A673 (cell line): ENCODE measurements around the gene PLEKHG3. TPM values are rescaled to one million over a fixed set of nuclear protein-coding genes. Genes with fewer than 3 reads are reported as not detected.
A peak's percentile ranks its signal among the peaks of the same experiment; 100 is the strongest.

ENCODE experiments used
- BruUV-seq: library from RNA; stranded (reverse); fragments of 400-500 nt; replicated peaks from 2 replicates; lab custom pipeline; 2021; lab: Mats Ljungman, UMichigan
- CTCF ChIA-PET: fragments of 300-600 bp; sonication (Branson Sonifier 250); formaldehyde crosslinking; loops from one replicate; lab custom pipeline; 2022; ENCODE audit warnings: antibody characterized with exemption; lab: Charles Lee
- POLR2A ChIA-PET: fragments of 300-600 bp; sonication (Branson Sonifier 250); formaldehyde crosslinking; loops from one replicate; lab custom pipeline; 2022; ENCODE audit warnings: antibody characterized with exemption; ENCODE audit not compliant: low non-redundant PET; lab: Charles Lee
- DNase-seq: peaks from one replicate; pipeline ENCODE4 v3.0.0-alpha.2; 2015; ENCODE audit warnings: low spot score
- H3K27ac ChIP-seq: fragments of 200-600 bp; sonication (generic); 2 replicates; pipeline ENCODE4 v1.5.1; 2016; ENCODE audit warnings: mixed run types, low read depth, mild to moderate bottlenecking, mixed read lengths, antibody characterized with exemption, low read length; ENCODE audit not compliant: poor library complexity, severe bottlenecking
- H3K27me3 ChIP-seq: fragments of 200-600 bp; sonication (generic); replicated peaks from 2 replicates; pipeline ENCODE4 v1.6.1; 2017; ENCODE audit warnings: mixed run types, low read depth, mild to moderate bottlenecking, mixed read lengths, antibody characterized with exemption, low read length; ENCODE audit not compliant: insufficient read depth, poor library complexity
- H3K36me3 ChIP-seq: fragments of 200-600 bp; sonication (generic); 2 replicates; pipeline ENCODE4 v1.6.1; 2016; ENCODE audit warnings: mixed run types, mild to moderate bottlenecking, mixed read lengths, antibody characterized with exemption, low read length; ENCODE audit not compliant: insufficient read depth, poor library complexity, severe bottlenecking
- H3K4me1 ChIP-seq: fragments of 200-600 bp; sonication (generic); 2 replicates; pipeline ENCODE4 v1.6.1; 2017; ENCODE audit warnings: mixed run types, mild to moderate bottlenecking, mixed read lengths, antibody characterized with exemption, low read length; ENCODE audit not compliant: insufficient read depth, poor library complexity, severe bottlenecking
- H3K4me3 ChIP-seq: fragments of 200-600 bp; sonication (generic); 2 replicates; pipeline ENCODE4 v1.5.1; 2016; ENCODE audit warnings: low read depth, mixed run types, mild to moderate bottlenecking, mixed read lengths, low read length; ENCODE audit not compliant: poor library complexity, severe bottlenecking
- H3K9me3 ChIP-seq: fragments of 200-600 bp; sonication (generic); 2 replicates; pipeline ENCODE4 v1.6.1; 2016; ENCODE audit warnings: mixed run types, low read depth, mild to moderate bottlenecking, mixed read lengths, antibody characterized with exemption, low read length; ENCODE audit not compliant: poor library complexity, severe bottlenecking
- CTCF ChIP-seq: fragments of 300-800, 200-600 bp; sonication (generic); conservative IDR thresholded peaks from 2 replicates; pipeline ENCODE4 v1.5.1; 2017; ENCODE audit warnings: low read depth, mild to moderate bottlenecking, antibody characterized with exemption, low read length, moderate library complexity, mixed read lengths
- EZH2 ChIP-seq: fragments of 200-600 bp; sonication (generic); IDR thresholded peaks from 2 replicates; pipeline ENCODE4 v1.6.1; 2017; ENCODE audit warnings: borderline replicate concordance, low read depth, mild to moderate bottlenecking, mixed read lengths, antibody characterized with exemption, low read length; ENCODE audit not compliant: poor library complexity, severe bottlenecking
- intact Hi-C: fragments of 100-400 bp; cut with micrococcal nuclease; formaldehyde crosslinking; loops from one replicate; pipeline ENCODE4 v1.10.0; 2022; ENCODE audit not compliant: unreplicated experiment
- total RNA-seq: library from RNA; stranded (reverse); gene quantifications from 2 replicates; pipeline ENCODE4 v1.2.3, GENCODE V29; 2021

PLEKHG3 gene
- total RNA-seq, 1 experiment from 2014 or later: 29.6 TPM

GRCh38 chr14:64761441-64762043, 57.3 kb downstream of the PLEKHG3 start:
- intact Hi-C loops: loop anchor here (5.0 to 10.0 kb wide), 2 partner anchors 217 to 419 kb away; partner anchors contain the start of genes HSPA2 and PPP1R36
- no peak for TF ChIP-seq EZH2
- peak; percentile 19; the same call in 1 of the 2 replicates for TF ChIP-seq CTCF
- Histone ChIP-seq H3K36me3 (no peaks in the 10 kb centered on the region), H3K27me3 (no peaks in the 10 kb centered on the region), H3K4me1 (peaks cover 42% of the 10 kb centered on the region), H3K4me3 (no peak overlapping the region), H3K9me3 (no peaks in the 10 kb centered on the region), H3K27ac (peak overlapping the region; percentile 50)
- DNase-seq: no peak
- BruUV-seq: no TSS peak
- ChIA-PET CTCF (interaction anchor here (0.5 to 1.2 kb wide), 2 partner anchors 12 to 119 kb away, joined by 3 to 4 read pairs; no protein-coding TSS in a partner anchor), POLR2A (interaction anchor here (0.5 kb wide), 1 partner anchor 18 kb away, joined by 5 read pairs; no protein-coding TSS in a partner anchor)

- intact Hi-C loops: loop anchor here (5.0 to 10.0 kb wide), 2 partner anchors 218 to 420 kb away; partner anchors contain the start of genes HSPA2 and PPP1R36
- Histone ChIP-seq H3K27me3 (no peaks in the 10 kb centered on the region), H3K4me3 (no peak overlapping the region), H3K4me1 (peaks cover 42% of the 10 kb centered on the region), H3K9me3 (no peaks in the 10 kb centered on the region), H3K36me3 (no peaks in the 10 kb centered on the region), H3K27ac (peak overlapping the region; percentile 50)
- DNase-seq: peak; percentile 85
- POLR2A ChIA-PET: interaction anchor here (0.5 kb wide), 1 partner anchor 17 kb away, joined by 5 read pairs; no protein-coding TSS in a partner anchor
- no TSS peak for BruUV-seq
- CTCF ChIA-PET: interaction anchor here (0.8 to 1.2 kb wide), 2 partner anchors 11 to 130 kb away, joined by 3 to 4 read pairs; no protein-coding TSS in a partner anchor
- TF ChIP-seq CTCF (no peak), EZH2 (no peak)
Observed at GRCh38 chr14:64762044-64763034, 58.1 kb downstream of the PLEKHG3 start.

GRCh38 chr14:64763085-64763782, 59.0 kb downstream of the PLEKHG3 start:
- peak; percentile 54 for DNase-seq
- Histone ChIP-seq H3K4me1 (peaks cover 42% of the 10 kb centered on the region), H3K27me3 (no peaks in the 10 kb centered on the region), H3K9me3 (no peaks in the 10 kb centered on the region), H3K27ac (peak overlapping the region; percentile 56), H3K4me3 (no peak overlapping the region), H3K36me3 (no peaks in the 10 kb centered on the region)
- ChIA-PET POLR2A (no interaction called here), CTCF (interaction anchor here (1.2 kb wide), 1 partner anchor 10 kb away, joined by 3 read pairs; no protein-coding TSS in a partner anchor)
- no TSS peak for BruUV-seq
- no peak for TF ChIP-seq EZH2
- no peak for TF ChIP-seq CTCF
- intact Hi-C loops: loop anchor here (5.0 to 10.0 kb wide), 2 partner anchors 218 to 421 kb away; partner anchors contain the start of genes HSPA2 and PPP1R36
